ENCODE measurements around the gene GPAT2.
"Not testable (repeated sequence)": the region's sequence is repeated elsewhere in the genome, so short reads cannot be mapped to it uniquely, and the experiment has no call there.

DNA sequence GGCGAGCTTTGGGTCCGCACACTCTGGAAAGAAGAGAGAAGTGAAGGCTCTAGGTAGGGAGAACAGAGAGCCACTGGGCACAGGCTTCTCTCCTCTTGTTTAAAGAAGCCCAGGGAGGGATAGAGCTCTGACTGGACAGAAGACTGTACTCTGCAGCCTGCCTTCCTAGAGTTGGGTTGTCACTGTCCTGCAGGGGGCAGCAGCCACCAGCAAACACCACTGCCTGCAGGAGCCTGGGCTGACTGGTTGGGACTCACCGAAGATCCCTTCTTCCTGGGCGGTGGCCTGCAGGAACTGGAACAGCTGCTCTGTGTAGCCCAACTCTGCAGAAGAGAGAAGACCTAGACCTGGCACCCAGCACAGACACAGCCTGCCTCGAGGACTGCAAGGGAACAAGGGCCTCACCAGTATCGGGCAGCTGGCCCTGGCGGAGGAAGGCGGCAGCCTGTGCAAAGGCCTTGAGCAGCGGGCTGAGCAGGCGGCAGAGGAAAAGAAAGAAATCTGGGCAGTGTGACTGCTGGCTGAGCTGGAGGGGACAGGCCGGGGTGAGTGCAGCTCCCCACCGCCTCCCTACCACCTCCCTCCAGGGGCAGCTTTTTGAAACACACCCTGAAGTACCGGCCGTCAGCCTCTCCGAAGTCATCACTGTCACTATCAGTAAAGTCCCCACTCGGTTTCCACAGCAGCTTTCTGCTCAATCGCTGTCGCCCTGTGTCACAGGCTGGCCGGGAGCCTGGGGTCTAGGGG lies 11.8 kb downstream of the GPAT2 start:
- TF ChIP-seq POLR2AphosphoS5 (IDR thresholded peaks at IDR 0.05; ENCODE audit: borderline replicate concordance, low read depth, low read length); EZH2 (IDR thresholded peaks at IDR 0.05); FOXP2 (optimal IDR thresholded peaks at IDR 0.05; ENCODE audit: control extremely low read depth, extremely low read length, insufficient read depth): not testable (repeated sequence)

All from SK-N-MC (cell line).